ENCODE results near the gene DENND1A. TPM values are rescaled to one million over a fixed set of nuclear protein-coding genes. Genes with fewer than 3 reads are reported as not detected.
"Not testable (repeated sequence)": the region's sequence is repeated elsewhere in the genome, so short reads cannot be mapped to it uniquely, and the experiment has no call there.

Gene DENND1A
- total RNA-seq, 1 experiment from 2014 or later, result 7.2 TPM

GRCh38 chr9:123923884-123924283 is 6.0 kb downstream of the DENND1A start:
- Histone ChIP-seq H3K9me3 (replicated peaks) (no peaks in the 10 kb centered on the region), H3K4me3 (no peak overlapping the region), H3K27ac (no peak overlapping the region), H3K4me1 (replicated peaks) (peaks cover 30% of the 10 kb centered on the region), H3K27me3 (replicated peaks) (no peaks in the 10 kb centered on the region), H3K36me3 (no peaks in the 10 kb centered on the region; the same call in 1 of the 2 replicates)
- DNase-seq (ENCODE audit: low read depth in 1 of 2, low spot score in 2 of 2), result no peak

- no peak overlapping the region for H3K27ac ChIP-seq
- H3K9me3 ChIP-seq (replicated peaks), result no peaks in the 10 kb centered on the region
- no peaks in the 10 kb centered on the region; the same call in 1 of the 2 replicates for H3K36me3 ChIP-seq
- no peak overlapping the region for H3K4me3 ChIP-seq
- H3K27me3 ChIP-seq (replicated peaks), result no peaks in the 10 kb centered on the region
- peaks cover 29% of the 10 kb centered on the region for H3K4me1 ChIP-seq (replicated peaks)
- no peak for DNase-seq (ENCODE audit: low read depth in 1 of 2, low spot score in 2 of 2)
These were observed 6.5 kb downstream of the DENND1A start for GRCh38 chr9:123923377-123923776.

GRCh38 chr9:123922911-123923310 is 7.0 kb downstream of the DENND1A start:
- Histone ChIP-seq H3K4me3 (no peak overlapping the region), H3K36me3 (no peaks in the 10 kb centered on the region; the same call in 1 of the 2 replicates), H3K4me1 (replicated peaks) (peaks cover 24% of the 10 kb centered on the region)

GRCh38 chr9:123922431-123922830 is 7.5 kb downstream of the DENND1A start:
- H3K9me3 ChIP-seq (replicated peaks), result no peaks in the 10 kb centered on the region
- H3K4me1 ChIP-seq (replicated peaks), result peaks cover 19% of the 10 kb centered on the region
- no peaks in the 10 kb centered on the region for H3K27me3 ChIP-seq (replicated peaks)
- no peak overlapping the region for H3K4me3 ChIP-seq
- DNase-seq (ENCODE audit: low read depth in 1 of 2, low spot score in 2 of 2), result no peak
- no peaks in the 10 kb centered on the region; the same call in 1 of the 2 replicates for H3K36me3 ChIP-seq
- no peak overlapping the region for H3K27ac ChIP-seq

More at GRCh38 chr9:123922911-123923310, 7.0 kb downstream of the DENND1A start:
- H3K27ac ChIP-seq, result no peak overlapping the region
- no peak for DNase-seq (ENCODE audit: low read depth in 1 of 2, low spot score in 2 of 2)
- H3K9me3 ChIP-seq (replicated peaks), result no peaks in the 10 kb centered on the region
- H3K27me3 ChIP-seq (replicated peaks), result no peaks in the 10 kb centered on the region

GRCh38 chr9:123914517-123915196 is 15.3 kb downstream of the DENND1A start:
- no peak for DNase-seq (ENCODE audit: low read depth in 1 of 2, low spot score in 2 of 2)
- H3K27ac ChIP-seq, result no peak overlapping the region
- no peaks in the 10 kb centered on the region for H3K36me3 ChIP-seq
- no peaks in the 10 kb centered on the region for H3K4me1 ChIP-seq (replicated peaks)
- no peak overlapping the region for H3K4me3 ChIP-seq
- no peaks in the 10 kb centered on the region for H3K9me3 ChIP-seq (replicated peaks)
- H3K27me3 ChIP-seq (replicated peaks), result no peaks in the 10 kb centered on the region

- no peaks in the 10 kb centered on the region for H3K36me3 ChIP-seq
- H3K4me3 ChIP-seq, result no peak overlapping the region
- DNase-seq (ENCODE audit: low read depth in 1 of 2, low spot score in 2 of 2), result no peak
These were observed 17.6 kb downstream of the DENND1A start for GRCh38 chr9:123912167-123912897.

GRCh38 chr9:123911024-123911423 is 18.9 kb downstream of the DENND1A start:
- Histone ChIP-seq H3K4me1 (replicated peaks) (no peaks in the 10 kb centered on the region), H3K4me3 (no peak overlapping the region), H3K27me3 (replicated peaks) (no peaks in the 10 kb centered on the region), H3K36me3 (no peaks in the 10 kb centered on the region), H3K27ac (no peak overlapping the region), H3K9me3 (replicated peaks) (no peaks in the 10 kb centered on the region)
- DNase-seq (ENCODE audit: low read depth in 1 of 2, low spot score in 2 of 2), result no peak

More at GRCh38 chr9:123912167-123912897, 17.6 kb downstream of the DENND1A start:
- Histone ChIP-seq H3K9me3 (replicated peaks) (no peaks in the 10 kb centered on the region), H3K27ac (no peak overlapping the region), H3K27me3 (replicated peaks) (no peaks in the 10 kb centered on the region), H3K4me1 (replicated peaks) (no peaks in the 10 kb centered on the region)

GRCh38 chr9:123909192-123909591 is 20.7 kb downstream of the DENND1A start:
- H3K4me1 ChIP-seq (replicated peaks); H3K27ac ChIP-seq; H3K4me3 ChIP-seq; DNase-seq (ENCODE audit: low read depth in 1 of 2, low spot score in 2 of 2); H3K27me3 ChIP-seq (replicated peaks); H3K9me3 ChIP-seq (replicated peaks); H3K36me3 ChIP-seq: not testable (repeated sequence)

GRCh38 chr9:123903550-123903949 is 26.4 kb downstream of the DENND1A start:
- not testable (repeated sequence) for H3K27me3 ChIP-seq (replicated peaks); H3K36me3 ChIP-seq; DNase-seq (ENCODE audit: low read depth in 1 of 2, low spot score in 2 of 2); H3K27ac ChIP-seq; H3K4me3 ChIP-seq; H3K9me3 ChIP-seq (replicated peaks); H3K4me1 ChIP-seq (replicated peaks)

- Histone ChIP-seq H3K27me3 (replicated peaks) (no peaks in the 10 kb centered on the region), H3K27ac (no peak overlapping the region), H3K9me3 (replicated peaks) (no peaks in the 10 kb centered on the region), H3K4me1 (replicated peaks) (peaks cover 11% of the 10 kb centered on the region), H3K36me3 (no peaks in the 10 kb centered on the region), H3K4me3 (no peak overlapping the region)
- no peak for DNase-seq (ENCODE audit: low read depth in 1 of 2, low spot score in 2 of 2)
These were observed 35.1 kb downstream of the DENND1A start for GRCh38 chr9:123894822-123895221.

- Histone ChIP-seq H3K27me3 (replicated peaks) (no peaks in the 10 kb centered on the region), H3K4me1 (replicated peaks) (peaks cover 11% of the 10 kb centered on the region), H3K9me3 (replicated peaks) (no peaks in the 10 kb centered on the region), H3K27ac (no peak overlapping the region), H3K36me3 (no peaks in the 10 kb centered on the region), H3K4me3 (no peak overlapping the region)
- peak in 1 of 2 experiments; percentile 48 for DNase-seq (ENCODE audit: low read depth in 1 of 2, low spot score in 2 of 2)
These were observed 36.0 kb downstream of the DENND1A start for GRCh38 chr9:123893831-123894460.

- DNase-seq (ENCODE audit: low read depth in 1 of 2, low spot score in 2 of 2), result no peak
These were observed 36.8 kb downstream of the DENND1A start for GRCh38 chr9:123893115-123893514.

GRCh38 chr9:123887837-123888236 is 42.1 kb downstream of the DENND1A start:
- no peak overlapping the region for H3K4me3 ChIP-seq
- DNase-seq (ENCODE audit: low read depth in 1 of 2, low spot score in 2 of 2), result no peak
- no peaks in the 10 kb centered on the region for H3K9me3 ChIP-seq (replicated peaks)
- no peaks in the 10 kb centered on the region for H3K36me3 ChIP-seq
- no peaks in the 10 kb centered on the region for H3K27me3 ChIP-seq (replicated peaks)
- H3K27ac ChIP-seq, result no peak overlapping the region
- H3K4me1 ChIP-seq (replicated peaks), result no peaks in the 10 kb centered on the region

More at GRCh38 chr9:123893115-123893514, 36.8 kb downstream of the DENND1A start:
- Histone ChIP-seq H3K36me3 (no peaks in the 10 kb centered on the region), H3K9me3 (replicated peaks) (no peaks in the 10 kb centered on the region), H3K4me3 (no peak overlapping the region), H3K4me1 (replicated peaks) (peaks cover 11% of the 10 kb centered on the region), H3K27ac (no peak overlapping the region), H3K27me3 (replicated peaks) (no peaks in the 10 kb centered on the region)

GRCh38 chr9:123885834-123886233 is 44.1 kb downstream of the DENND1A start:
- not testable (repeated sequence) for H3K27me3 ChIP-seq (replicated peaks); H3K4me1 ChIP-seq (replicated peaks); H3K4me3 ChIP-seq; DNase-seq (ENCODE audit: low read depth in 1 of 2, low spot score in 2 of 2); H3K27ac ChIP-seq; H3K36me3 ChIP-seq; H3K9me3 ChIP-seq (replicated peaks)
